ENCODE measurements around the gene LRRC41.
A peak's percentile ranks its signal among the peaks of the same experiment; 100 is the strongest.
"Not testable (repeated sequence)": the region's sequence is repeated elsewhere in the genome, so short reads cannot be mapped to it uniquely, and the experiment has no call there.

LRRC41 gene

DNA sequence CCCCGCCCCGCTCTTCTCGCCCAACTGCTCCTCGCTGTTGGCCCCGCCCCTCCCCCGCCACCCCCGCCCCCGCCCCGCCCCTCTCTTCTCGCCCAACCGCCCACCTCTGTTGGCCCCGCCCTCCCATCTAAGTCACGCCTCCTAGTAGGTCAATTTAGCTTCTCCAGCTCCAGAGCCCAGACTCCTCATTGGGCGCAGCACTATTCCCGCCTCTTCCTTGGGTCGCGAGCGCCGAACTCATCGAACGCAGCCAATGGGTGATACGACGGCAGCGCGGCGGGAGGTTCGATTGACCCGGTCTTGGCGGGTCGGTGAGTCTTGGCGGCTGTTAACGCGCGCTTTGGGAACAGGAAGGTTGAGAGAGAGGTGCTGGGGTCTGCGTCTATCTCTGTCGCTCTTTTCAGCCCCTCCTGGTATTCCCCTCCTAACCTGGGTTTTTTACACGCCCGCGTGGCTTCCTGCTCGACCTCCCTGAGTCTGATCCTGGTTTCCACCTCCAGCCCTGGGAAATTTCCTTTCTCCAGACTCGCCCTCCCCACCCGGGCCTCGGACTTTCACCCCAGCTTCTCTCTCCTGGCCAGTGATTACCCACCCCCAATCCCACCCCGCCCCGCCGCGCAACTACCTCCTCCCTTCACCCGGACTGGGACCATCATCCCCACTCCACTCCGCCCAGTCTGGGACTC lies 55.8 kb downstream of the LRRC41 start, which contains the start of gene RAD54L:
Gene RAD54L, plus strand, starts transcription at position 328 of the 686 bp plus-strand sequence. CDS start 643 bp downstream, outside the sequence.
- peak; percentile 99 for DNase-seq
- Histone ChIP-seq H3K36me3 (replicated peaks; ENCODE audit: insufficient read depth, low read length) (peaks cover 3% of the 10 kb centered on the region; the same call in 1 of the 2 replicates), H3K27me3 (replicated peaks; ENCODE audit: insufficient read depth, low read length) (no peaks in the 10 kb centered on the region), H3K9me3 (replicated peaks; ENCODE audit: insufficient read depth, low read length) (no peaks in the 10 kb centered on the region), H3K9ac (ENCODE audit: low read length) (peak within 1 kb of the TSS; percentile 77), H3K4me3 (ENCODE audit: low read length) (peak within 1 kb of the TSS; percentile 87), H3K4me2 (ENCODE audit: low read depth, low read length) (peak within 1 kb of the TSS; percentile 99), H2AFZ (ENCODE audit: low read length) (peak within 1 kb of the TSS; percentile 100), H3K9me2 (replicated peaks; ENCODE audit: insufficient read depth, low read length) (no peaks in the 10 kb centered on the region), H4K20me1 (ENCODE audit: insufficient read depth, low read length) (no peaks in the 10 kb centered on the region), H3K27ac (ENCODE audit: low read length) (peak within 1 kb of the TSS; percentile 72), H3F3A (ENCODE audit: insufficient read depth, low read length) (0 out of 2 replicates have a peak, but pooled peaks cover 7% of the 10 kb centered on the region), H3K79me2 (ENCODE audit: low read length) (peaks cover 43% of the 10 kb centered on the region), H3K4me1 (ENCODE audit: low read length) (peaks cover 18% of the 10 kb centered on the region)
- TF ChIP-seq EZH2 (optimal IDR thresholded peaks at IDR 0.05; ENCODE audit: low read depth, low read length) (no peak), EZH2phosphoT487 (IDR thresholded peaks at IDR 0.05; ENCODE audit: low read length) (no peak), CTCF (IDR thresholded peaks at IDR 0.05; ENCODE audit: low read length) (no peak)

DNA sequence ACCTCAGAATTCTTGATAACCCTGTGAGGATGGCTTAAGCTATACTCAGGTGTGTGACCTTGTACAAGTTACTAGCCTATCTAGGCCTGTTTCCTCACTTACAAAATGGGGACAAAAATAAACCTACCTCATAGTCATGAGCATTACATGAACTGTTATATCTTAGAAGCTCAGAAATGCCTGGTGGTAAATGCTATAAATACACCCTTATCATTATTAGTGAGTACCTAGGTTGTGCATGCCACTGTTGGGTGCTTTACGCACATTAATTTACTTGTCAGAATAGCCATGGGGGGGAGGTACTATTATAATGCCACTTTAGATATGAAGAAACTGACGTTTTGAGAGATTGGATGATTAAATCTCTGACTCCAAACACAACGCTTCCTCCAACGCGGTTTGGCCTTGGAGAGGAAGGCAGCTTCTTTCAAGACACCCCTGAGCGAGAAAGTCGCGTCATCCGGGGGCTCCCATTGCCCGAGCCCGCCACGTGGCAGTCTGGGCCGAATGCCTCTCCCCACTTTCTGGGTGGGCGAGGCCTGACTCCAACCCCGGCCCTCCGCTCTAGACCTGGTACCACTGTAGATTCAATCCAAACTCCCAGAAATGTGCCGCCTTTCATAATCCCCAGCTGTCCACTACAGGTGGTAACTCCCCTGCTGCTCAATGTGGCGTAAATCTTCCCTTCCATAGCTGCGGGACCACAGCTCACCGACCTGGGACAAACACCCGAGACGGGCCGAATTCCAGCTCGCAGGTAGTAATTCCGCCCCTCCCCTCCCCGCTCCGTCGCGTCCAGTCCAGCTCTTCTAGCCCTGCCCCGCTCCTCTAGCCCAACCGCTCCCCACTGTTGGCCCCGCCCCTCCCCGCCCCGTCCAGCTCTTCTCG lies 56.6 kb downstream of the LRRC41 start:
- TF ChIP-seq EZH2phosphoT487 (IDR thresholded peaks at IDR 0.05; ENCODE audit: low read length), result no peak
- TF ChIP-seq CTCF (IDR thresholded peaks at IDR 0.05; ENCODE audit: low read length), result no peak
- no peak for TF ChIP-seq EZH2 (optimal IDR thresholded peaks at IDR 0.05; ENCODE audit: low read depth, low read length)
- Histone ChIP-seq H4K20me1 (ENCODE audit: insufficient read depth, low read length) (no peaks in the 10 kb centered on the region), H2AFZ (ENCODE audit: low read length) (peak overlapping the region; percentile 100), H3K4me3 (ENCODE audit: low read length) (peak overlapping the region; percentile 87), H3F3A (ENCODE audit: insufficient read depth, low read length) (0 out of 2 replicates have a peak, but pooled peaks cover 7% of the 10 kb centered on the region), H3K9me2 (replicated peaks; ENCODE audit: insufficient read depth, low read length) (no peaks in the 10 kb centered on the region), H3K27ac (ENCODE audit: low read length) (no peak overlapping the region), H3K36me3 (replicated peaks; ENCODE audit: insufficient read depth, low read length) (peaks cover 3% of the 10 kb centered on the region; the same call in 1 of the 2 replicates), H3K9me3 (replicated peaks; ENCODE audit: insufficient read depth, low read length) (no peaks in the 10 kb centered on the region), H3K4me1 (ENCODE audit: low read length) (peaks cover 18% of the 10 kb centered on the region), H3K79me2 (ENCODE audit: low read length) (peaks cover 35% of the 10 kb centered on the region), H3K4me2 (ENCODE audit: low read depth, low read length) (peak overlapping the region; percentile 99), H3K27me3 (replicated peaks; ENCODE audit: insufficient read depth, low read length) (no peaks in the 10 kb centered on the region), H3K9ac (ENCODE audit: low read length) (peak overlapping the region; percentile 59)
- no peak for DNase-seq

GRCh38 chr1:46246136-46246535 lies 57.3 kb downstream of the LRRC41 start:
- not testable (repeated sequence) for H4K20me1 ChIP-seq (ENCODE audit: insufficient read depth, low read length); H3K9me3 ChIP-seq (replicated peaks; ENCODE audit: insufficient read depth, low read length); H3K27me3 ChIP-seq (replicated peaks; ENCODE audit: insufficient read depth, low read length); H3F3A ChIP-seq (ENCODE audit: insufficient read depth, low read length); H3K27ac ChIP-seq (ENCODE audit: low read length); H3K36me3 ChIP-seq (replicated peaks; ENCODE audit: insufficient read depth, low read length); H3K4me3 ChIP-seq (ENCODE audit: low read length); DNase-seq; H3K9me2 ChIP-seq (replicated peaks; ENCODE audit: insufficient read depth, low read length); H2AFZ ChIP-seq (ENCODE audit: low read length)
- H3K4me1 ChIP-seq (ENCODE audit: low read length), result peaks cover 18% of the 10 kb centered on the region
- H3K4me2 ChIP-seq (ENCODE audit: low read depth, low read length), result peak overlapping the region; percentile 99; the same call in 1 of the 2 replicates
- H3K79me2 ChIP-seq (ENCODE audit: low read length), result peaks cover 30% of the 10 kb centered on the region
- peak overlapping the region; percentile 59; the same call in 1 of the 2 replicates for H3K9ac ChIP-seq (ENCODE audit: low read length)
